Medulla oblongata (tissue), 1 donor: ENCODE measurements around the gene DEPDC1B.
"Not testable (repeated sequence)": the region's sequence is repeated elsewhere in the genome, so short reads cannot be mapped to it uniquely, and the experiment has no call there.

Experiments used
- DNase-seq: peaks from one replicate; pipeline ENCODE4 v3.0.0-alpha.2; 2015; ENCODE audit errors: extremely low spot score

Gene DEPDC1B

GRCh38 chr5:60649288-60649917 is 50.6 kb downstream of the DEPDC1B start:
- peak; percentile 49 for DNase-seq

GRCh38 chr5:60648175-60648574 is 51.8 kb downstream of the DEPDC1B start:
- no peak for DNase-seq

- no peak for DNase-seq
Observed at GRCh38 chr5:60640901-60641300, 59.1 kb downstream of the DEPDC1B start.

GRCh38 chr5:60639544-60639943 is 60.4 kb downstream of the DEPDC1B start:
- no peak for DNase-seq

GRCh38 chr5:60638300-60638699 is 61.7 kb downstream of the DEPDC1B start:
- DNase-seq, result no peak

- no peak for DNase-seq
Observed at GRCh38 chr5:60636644-60637043, 63.3 kb downstream of the DEPDC1B start.

GRCh38 chr5:60636001-60636400 is 64.0 kb downstream of the DEPDC1B start:
- no peak for DNase-seq

- peak; percentile 27 for DNase-seq
Observed at GRCh38 chr5:60634051-60634450, 65.9 kb downstream of the DEPDC1B start.

GRCh38 chr5:60633341-60633740 is 66.6 kb downstream of the DEPDC1B start:
- DNase-seq, result no peak

- DNase-seq, result no peak
Observed at GRCh38 chr5:60632153-60632552, 67.8 kb downstream of the DEPDC1B start.

- DNase-seq, result no peak
Observed at GRCh38 chr5:60630836-60631235, 69.1 kb downstream of the DEPDC1B start.

- no peak for DNase-seq
Observed at GRCh38 chr5:60630179-60630578, 69.8 kb downstream of the DEPDC1B start.

- DNase-seq, result not testable (repeated sequence)
Observed at GRCh38 chr5:60624875-60625274, 75.1 kb downstream of the DEPDC1B start.

GRCh38 chr5:60620752-60621151 is 79.2 kb downstream of the DEPDC1B start:
- DNase-seq, result not testable (repeated sequence)

GRCh38 chr5:60613826-60614225 is 86.1 kb downstream of the DEPDC1B start:
- no peak for DNase-seq

GRCh38 chr5:60611099-60611740 is 88.7 kb downstream of the DEPDC1B start:
- DNase-seq, result no peak

GRCh38 chr5:60604771-60605170 is 95.2 kb downstream of the DEPDC1B start:
- no peak for DNase-seq

- no peak for DNase-seq
Observed at GRCh38 chr5:60598424-60598823, 101.5 kb downstream of the DEPDC1B start.

GRCh38 chr5:60597572-60598320 is 102.2 kb downstream of the DEPDC1B start:
- DNase-seq, result peak; percentile 47

GRCh38 chr5:60594715-60595477 is 105.1 kb downstream of the DEPDC1B start:
- no peak for DNase-seq

- DNase-seq, result no peak
Observed at GRCh38 chr5:60590172-60590571, 109.8 kb downstream of the DEPDC1B start.

GRCh38 chr5:60587312-60587711 is 112.7 kb downstream of the DEPDC1B start:
- DNase-seq, result not testable (repeated sequence)
